RWPE1 (cell line): ENCODE measurements around the gene KCNG3.

Experiments used
- CTCF ChIA-PET: fragments of 350-600 bp; sonication (Branson Sonifier 250); formaldehyde crosslinking; extraction: SDS; loops from one replicate; lab custom pipeline; 2021; lab: Yijun Ruan, JAX
- POLR2A ChIA-PET: fragments of 400-600 bp; formaldehyde crosslinking; extraction: SDS; loops from one replicate; lab custom pipeline; 2020; ENCODE audit warnings: antibody characterized with exemption; ENCODE audit not compliant: low non-redundant PET; lab: Yijun Ruan, JAX
- DNase-seq: peaks from one replicate; pipeline ENCODE4 v3.0.0; 2012; ENCODE audit warnings: low spot score
- H3K27ac ChIP-seq: fragments of 450-650 bp; 2 replicates; pipeline ENCODE4 v1.5.1; 2017
- TF ChIP-seq, protein P1 (sequence below): fragments of 450-650 bp; conservative IDR thresholded peaks from 2 replicates; pipeline ENCODE4 v1.5.1; 2017; ENCODE audit warnings: low read depth, mild to moderate bottlenecking

Gene KCNG3

DNA sequence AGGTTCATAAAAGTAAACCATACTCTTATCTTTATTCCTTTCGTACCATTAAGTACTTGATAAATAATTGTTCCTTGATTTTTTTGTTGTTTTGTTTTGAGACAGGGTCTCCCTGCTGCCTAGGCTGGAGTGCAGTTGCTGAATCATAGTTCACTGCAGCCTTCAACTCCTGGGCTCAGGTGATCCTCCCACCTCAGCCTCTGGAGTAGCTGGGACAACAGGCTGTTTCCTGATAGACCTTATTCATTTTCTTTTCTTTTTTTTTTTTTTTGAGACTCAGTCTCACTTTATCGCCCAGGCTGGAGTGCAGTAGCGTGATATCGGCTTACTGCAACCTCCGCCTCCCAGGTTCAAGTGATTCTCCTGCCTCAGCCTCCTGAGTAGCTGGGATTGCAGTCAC is 5.5 kb downstream of the KCNG3 start:
- CTCF ChIA-PET: interaction anchor here (0.6 kb wide), 1 partner anchor 179 kb away, joined by 3 read pairs; no protein-coding TSS in a partner anchor
- no peak overlapping the region for H3K27ac ChIP-seq

DNA sequence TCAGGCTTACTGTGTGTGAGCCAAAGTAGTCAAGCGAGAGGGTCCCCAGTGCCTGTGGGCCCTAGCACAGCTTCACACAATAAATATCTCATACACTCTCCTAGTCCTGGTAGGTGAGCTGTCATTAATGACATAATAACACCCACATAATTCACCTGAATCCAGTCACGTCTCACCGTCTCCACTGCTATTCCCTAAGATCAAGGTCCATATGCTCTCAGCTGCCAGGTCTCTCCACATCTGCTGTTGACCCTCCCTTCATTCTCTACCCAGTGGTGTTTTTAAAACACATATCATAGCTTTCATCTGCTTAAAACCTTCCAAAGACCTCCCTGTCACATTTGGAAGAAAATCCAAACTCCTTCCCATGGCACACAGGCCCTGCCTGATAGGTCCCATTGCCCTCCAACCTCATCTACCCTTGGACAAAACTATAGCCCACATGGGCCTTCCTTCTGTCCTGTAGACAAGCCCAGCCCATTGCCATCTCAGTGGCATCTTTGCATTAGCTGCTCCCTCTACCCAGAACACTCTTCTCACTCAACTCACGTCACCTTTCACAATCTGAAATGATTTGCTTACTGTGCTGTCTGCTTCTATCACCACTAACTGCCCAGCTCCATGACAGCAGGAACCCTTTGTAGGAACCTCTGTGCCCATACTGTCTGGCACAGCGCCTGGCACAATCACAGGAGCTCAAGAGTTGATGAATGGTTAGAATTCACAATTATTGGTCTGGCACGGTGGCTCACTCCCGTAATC is 7.5 kb downstream of the KCNG3 start:
- no peak for DNase-seq
- TF ChIP-seq, protein P1, sequence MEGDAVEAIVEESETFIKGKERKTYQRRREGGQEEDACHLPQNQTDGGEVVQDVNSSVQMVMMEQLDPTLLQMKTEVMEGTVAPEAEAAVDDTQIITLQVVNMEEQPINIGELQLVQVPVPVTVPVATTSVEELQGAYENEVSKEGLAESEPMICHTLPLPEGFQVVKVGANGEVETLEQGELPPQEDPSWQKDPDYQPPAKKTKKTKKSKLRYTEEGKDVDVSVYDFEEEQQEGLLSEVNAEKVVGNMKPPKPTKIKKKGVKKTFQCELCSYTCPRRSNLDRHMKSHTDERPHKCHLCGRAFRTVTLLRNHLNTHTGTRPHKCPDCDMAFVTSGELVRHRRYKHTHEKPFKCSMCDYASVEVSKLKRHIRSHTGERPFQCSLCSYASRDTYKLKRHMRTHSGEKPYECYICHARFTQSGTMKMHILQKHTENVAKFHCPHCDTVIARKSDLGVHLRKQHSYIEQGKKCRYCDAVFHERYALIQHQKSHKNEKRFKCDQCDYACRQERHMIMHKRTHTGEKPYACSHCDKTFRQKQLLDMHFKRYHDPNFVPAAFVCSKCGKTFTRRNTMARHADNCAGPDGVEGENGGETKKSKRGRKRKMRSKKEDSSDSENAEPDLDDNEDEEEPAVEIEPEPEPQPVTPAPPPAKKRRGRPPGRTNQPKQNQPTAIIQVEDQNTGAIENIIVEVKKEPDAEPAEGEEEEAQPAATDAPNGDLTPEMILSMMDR: no peak
- no peak overlapping the region for H3K27ac ChIP-seq
- ChIA-PET CTCF (no interaction called here), POLR2A (no interaction called here)

More for the DNA sequence above, 5.5 kb downstream of the KCNG3 start:
- TF ChIP-seq, protein P1: no peak
- POLR2A ChIA-PET: no interaction called here
- no peak for DNase-seq

DNA sequence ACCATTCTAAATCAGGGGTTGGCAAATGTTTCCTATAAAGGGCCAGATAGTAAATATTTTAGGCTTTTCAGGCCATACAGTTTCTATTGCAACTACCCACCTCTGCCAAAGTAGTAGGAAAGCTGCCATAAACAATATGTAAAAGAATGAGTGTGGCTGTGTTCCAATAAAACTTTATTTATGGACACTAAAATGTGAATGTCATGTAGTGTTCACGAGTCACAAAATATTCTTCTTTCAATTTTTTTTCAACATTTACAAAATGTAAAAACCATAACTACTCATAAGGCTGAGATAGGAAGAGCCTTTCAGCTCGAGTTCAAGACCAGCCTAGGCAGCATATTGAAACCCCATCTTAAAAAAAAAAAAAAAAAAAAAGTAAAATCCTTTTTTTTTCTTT is 13.4 kb downstream of the KCNG3 start:
- no peak for DNase-seq
- CTCF ChIA-PET: no interaction called here
- TF ChIP-seq, protein P1: no peak
- POLR2A ChIA-PET: no interaction called here
- no peak overlapping the region for H3K27ac ChIP-seq

DNA sequence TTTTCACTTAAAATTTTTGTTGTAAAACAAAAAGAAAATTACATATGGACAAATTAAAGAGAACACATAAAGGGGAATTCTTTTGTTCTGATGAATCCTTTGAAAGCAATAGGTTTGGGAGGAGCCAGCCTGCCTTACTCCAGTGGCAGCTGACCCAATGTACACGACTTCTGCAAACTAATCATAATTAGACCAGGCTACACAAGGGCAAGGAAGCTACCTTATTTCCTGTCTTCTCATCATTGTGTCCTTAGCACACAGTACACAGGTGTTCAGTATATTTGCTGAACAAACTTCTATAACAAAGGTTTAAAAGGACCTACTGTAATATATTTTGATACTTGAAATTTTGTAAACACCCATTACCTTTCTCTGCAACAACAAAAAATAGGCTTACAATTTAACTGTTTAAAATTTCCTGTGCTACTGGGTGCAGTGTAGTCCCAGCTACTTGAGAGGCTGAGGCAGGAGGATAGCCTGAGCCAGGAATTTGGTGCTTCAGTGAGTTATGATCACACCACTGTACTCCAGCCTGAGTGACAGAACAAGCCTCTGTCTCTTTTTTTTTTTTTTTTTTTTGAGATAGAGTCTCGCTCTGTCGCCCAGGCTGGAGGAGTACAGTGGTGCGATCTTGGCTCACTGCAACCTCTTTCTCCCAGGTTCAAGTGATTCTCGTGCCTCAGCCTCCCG is 18.9 kb downstream of the KCNG3 start:
- TF ChIP-seq, protein P1: no peak
- H3K27ac ChIP-seq: no peak overlapping the region
- DNase-seq: no peak
- ChIA-PET POLR2A (no interaction called here), CTCF (no interaction called here)

DNA sequence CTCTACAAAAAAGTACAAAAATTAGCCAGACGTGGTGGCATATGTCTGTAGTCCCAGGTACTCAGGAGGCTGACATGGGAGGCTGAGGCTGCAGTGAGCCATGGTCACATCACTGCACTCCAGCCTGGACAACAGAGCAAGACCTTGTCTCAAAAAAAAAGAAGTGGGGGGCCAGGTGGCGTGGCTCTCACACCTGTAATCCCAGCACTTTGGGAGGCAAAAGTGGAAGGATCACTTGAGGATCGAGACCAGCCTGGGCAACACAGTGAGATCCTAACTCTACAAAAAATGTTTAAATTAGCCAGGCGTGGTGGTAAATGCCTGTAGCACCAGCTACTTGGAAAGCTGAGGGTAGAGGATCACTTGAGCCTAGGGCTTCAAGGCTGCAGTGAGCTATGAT is 23.1 kb downstream of the KCNG3 start:
- TF ChIP-seq, protein P1: no peak
- POLR2A ChIA-PET: interaction anchor here (0.6 kb wide), 1 partner anchor 421 kb away, joined by 3 read pairs; no protein-coding TSS in a partner anchor
- CTCF ChIA-PET: no interaction called here
- DNase-seq: no peak
- no peak overlapping the region for H3K27ac ChIP-seq

DNA sequence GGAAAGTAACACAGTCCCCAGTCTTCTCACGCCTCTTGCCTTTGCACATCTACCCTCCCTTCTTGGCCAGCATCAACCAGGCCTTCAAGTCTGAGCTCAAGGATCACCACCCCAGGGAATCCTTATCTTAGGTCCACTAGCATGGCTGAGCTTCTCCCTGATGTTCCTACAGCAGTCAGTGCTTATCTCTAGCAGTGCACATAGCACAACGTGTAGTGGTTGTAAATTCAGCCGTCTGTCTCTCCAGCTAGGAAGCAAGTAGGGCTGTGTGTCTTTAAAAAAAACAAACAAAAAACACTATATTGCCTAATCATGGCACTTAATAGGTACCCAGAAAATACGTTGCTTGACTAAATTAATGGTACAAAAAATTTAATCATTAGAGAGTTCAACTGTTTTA is 29.2 kb downstream of the KCNG3 start:
- no peak overlapping the region for H3K27ac ChIP-seq
- no peak for DNase-seq
- POLR2A ChIA-PET: no interaction called here
- CTCF ChIA-PET: no interaction called here
- TF ChIP-seq, protein P1: no peak
